Naive thymus-derived CD4-positive, alpha-beta T cell (primary cell): ENCODE measurements around the gene DNAJC16. TPM values are rescaled to one million over a fixed set of nuclear protein-coding genes. Genes with fewer than 3 reads are reported as not detected.

Experiments
- ATAC-seq: fragments of 150-1000 bp; cut with Tn5 transposase; 2 replicates; pipeline ENCODE4 v1.10.0; 2021; ENCODE audit warnings: mild to moderate bottlenecking, moderate library complexity
- CTCF ChIA-PET: fragments of 350-600 bp; sonication (Branson Sonifier 250); formaldehyde crosslinking; loops from one replicate; lab custom pipeline; 2021; ENCODE audit warnings: antibody characterized with exemption; lab: Charles Lee
- POLR2A ChIA-PET: fragments of 350-600 bp; sonication (Branson Sonifier 250); formaldehyde crosslinking; loops from one replicate; lab custom pipeline; 2021; ENCODE audit warnings: antibody characterized with exemption, inconsistent platforms; lab: Charles Lee
- DNase-seq, 9 donors: peaks; one replicate each; pipeline versions ENCODE4 v3.0.0 to v3.0.0-alpha.2; 2020 to 2022; ENCODE audit warnings: mixed read lengths in 1 of 9
- H3K27ac ChIP-seq: one replicate; pipeline ENCODE4 v1.7.0; 2013; ENCODE audit warnings: mild to moderate bottlenecking, low read depth, low read length, moderate library complexity
- H3K27me3 ChIP-seq, 2 donors: one replicate each; pipeline ENCODE4 v1.7.0; 2013; ENCODE audit warnings: low read length in 2 of 2, mild to moderate bottlenecking in 2 of 2, moderate library complexity in 2 of 2; ENCODE audit not compliant: control insufficient read depth in 2 of 2, insufficient read depth in 2 of 2
- H3K36me3 ChIP-seq, 3 experiments: 1 replicate in 2 of 3; 2 replicates in 1 of 3; pipeline ENCODE4 v1.7.0; 2013; ENCODE audit warnings: low read length in 3 of 3, mild to moderate bottlenecking in 3 of 3, moderate library complexity in 1 of 3; ENCODE audit not compliant: insufficient read depth in 3 of 3, control insufficient read depth in 2 of 3
- H3K4me1 ChIP-seq, 2 donors: one replicate each; pipeline ENCODE4 v1.7.0; 2013; ENCODE audit warnings: low read length in 2 of 2, mild to moderate bottlenecking in 2 of 2, moderate library complexity in 1 of 2; ENCODE audit not compliant: control insufficient read depth in 2 of 2, insufficient read depth in 2 of 2
- H3K4me3 ChIP-seq: 2 replicates; pipeline ENCODE4 v1.7.0; 2013; ENCODE audit warnings: mild to moderate bottlenecking, low read length
- H3K9me3 ChIP-seq, 3 experiments: 1 replicate in 2 of 3; 2 replicates in 1 of 3; pipeline ENCODE4 v1.7.0; 2013; ENCODE audit warnings: low read length in 3 of 3; ENCODE audit not compliant: control insufficient read depth in 2 of 3
- H3K27ac Mint-ChIP-seq, 9 donors: one replicate each; pipeline ENCODE4 v1.8.0; 2020 to 2022; ENCODE audit warnings: mixed read lengths in 9 of 9, mild to moderate bottlenecking in 8 of 9, moderate library complexity in 5 of 9, inconsistent platforms in 2 of 9
- H3K27me3 Mint-ChIP-seq, 5 donors: one replicate each; pipeline ENCODE4 v1.8.0; 2021 to 2022; ENCODE audit warnings: mixed read lengths in 5 of 5, mild to moderate bottlenecking in 1 of 5
- H3K36me3 Mint-ChIP-seq, 5 donors: one replicate each; pipeline ENCODE4 v1.8.0; 2020 to 2022; ENCODE audit warnings: mixed read lengths in 5 of 5, mild to moderate bottlenecking in 3 of 5, inconsistent platforms in 1 of 5
- H3K4me1 Mint-ChIP-seq, 7 donors: one replicate each; pipeline ENCODE4 v1.8.0; 2020 to 2022; ENCODE audit warnings: mixed read lengths in 7 of 7, mild to moderate bottlenecking in 3 of 7, inconsistent platforms in 1 of 7
- H3K4me3 Mint-ChIP-seq, 10 donors: one replicate each; pipeline ENCODE4 v1.8.0; 2020 to 2022; ENCODE audit warnings: mild to moderate bottlenecking in 10 of 10, mixed read lengths in 10 of 10, moderate library complexity in 6 of 10, inconsistent platforms in 2 of 10
- H3K9me3 Mint-ChIP-seq, 11 donors: one replicate each; pipeline ENCODE4 v1.8.0; 2020 to 2022; ENCODE audit warnings: mixed read lengths in 11 of 11, mild to moderate bottlenecking in 4 of 11, inconsistent platforms in 1 of 11, moderate library complexity in 1 of 11
- intact Hi-C, 2 donors: fragments of 100-400 bp; cut with micrococcal nuclease; formaldehyde crosslinking; loops; one replicate each; pipeline ENCODE4 v1.15.1; 2023
- polyA plus RNA-seq, 2 donors: library from polyadenylated mRNA; unstranded; fragments of 300-500 nt; fragmentation: Illumina TruSeq; gene quantifications; one replicate each; pipeline ENCODE4 v1.2.3, GENCODE V29; 2021
- total RNA-seq, 6 experiments: library from RNA in 5 of 6; stranded (reverse) in 5 of 6; gene quantifications; 1 replicate in 5 of 6; 2 replicates in 1 of 6; pipeline ENCODE4 v1.2.3 and lab custom pipeline; 2021 to 2026

The DNAJC16 gene
- total and polyA plus RNA-seq, 7 experiments from 2014 or later, result 9.6 to 29.4 (median 20.4) TPM

GRCh38 chr1:15620155-15620545 is 93.5 kb downstream of the DNAJC16 start:
- Histone ChIP-seq H3K4me3 (no peak overlapping the region), H3K4me1 (peaks cover 25 to 30% of the 10 kb centered on the region in 2 donors), H3K27ac (no peak overlapping the region), H3K27me3 (no peaks in the 10 kb centered on the region), H3K9me3 (no peaks in the 10 kb centered on the region), H3K36me3 (peaks cover 0 to 4% (median 0%) of the 10 kb centered on the region in 3 experiments)
- Mint-ChIP-seq H3K4me3 (peak overlapping the region; percentile 11 to 92 (median 58)), H3K27me3 (no peaks in the 10 kb centered on the region), H3K9me3 (no peaks in the 10 kb centered on the region), H3K4me1 (peaks cover 46 to 74% (median 58%) of the 10 kb centered on the region in 7 donors), H3K27ac (peak overlapping the region; percentile 7 to 88 (median 65)), H3K36me3 (peaks cover 0 to 3% (median 0%) of the 10 kb centered on the region in 5 donors)
- ATAC-seq (no peak), DNase-seq (no peak)
- ChIA-PET POLR2A (interaction anchor here (0.7 kb wide), 1 partner anchor 9 kb away, joined by 3 read pairs; no protein-coding TSS in a partner anchor), CTCF (no interaction called here)
- intact Hi-C loops, result no loop called here

GRCh38 chr1:15620902-15621682 is 94.4 kb downstream of the DNAJC16 start:
- H3K27ac Mint-ChIP-seq, result peak overlapping the region in 7 of 9 donors; percentile 18 to 88 (median 59)
- Histone ChIP-seq H3K9me3 (no peaks in the 10 kb centered on the region), H3K4me1 (peaks cover 25 to 30% of the 10 kb centered on the region in 2 donors), H3K27ac (no peak overlapping the region), H3K27me3 (no peaks in the 10 kb centered on the region), H3K4me3 (no peak overlapping the region), H3K36me3 (peaks cover 0 to 4% (median 0%) of the 10 kb centered on the region in 3 experiments)
- no peaks in the 10 kb centered on the region for H3K9me3 Mint-ChIP-seq
- peak overlapping the region in 7 of 10 donors; percentile 35 to 92 (median 61) for H3K4me3 Mint-ChIP-seq
- H3K4me1 Mint-ChIP-seq, result peaks cover 50 to 79% (median 65%) of the 10 kb centered on the region in 7 donors
- POLR2A ChIA-PET, result interaction anchor here (0.6 to 1.0 kb wide), 3 partner anchors 18 to 67 kb away, joined by 3 read pairs; no protein-coding TSS in a partner anchor
- ATAC-seq (no peak), DNase-seq (no peak)
- CTCF ChIA-PET, result no interaction called here
- intact Hi-C loops, result no loop called here
- H3K27me3 Mint-ChIP-seq, result no peaks in the 10 kb centered on the region
- peaks cover 0 to 5% (median 2%) of the 10 kb centered on the region in 5 donors for H3K36me3 Mint-ChIP-seq

GRCh38 chr1:15621975-15622374 is 95.3 kb downstream of the DNAJC16 start:
- POLR2A ChIA-PET, result interaction anchor here (0.7 to 1.0 kb wide), 2 partner anchors 48 to 67 kb away, joined by 3 read pairs; no protein-coding TSS in a partner anchor
- Mint-ChIP-seq H3K27me3 (no peaks in the 10 kb centered on the region), H3K4me3 (peak overlapping the region in 2 of 10 donors; percentile 3 to 43), H3K27ac (peak overlapping the region in 4 of 9 donors; percentile 46 to 88 (median 70)), H3K4me1 (peaks cover 48 to 79% (median 68%) of the 10 kb centered on the region in 7 donors), H3K36me3 (peaks cover 0 to 14% (median 6%) of the 10 kb centered on the region in 5 donors), H3K9me3 (no peaks in the 10 kb centered on the region)
- H3K4me1 ChIP-seq, result peaks cover 25% of the 10 kb centered on the region in 2 donors
- ATAC-seq, result no peak
- intact Hi-C loops, result no loop called here
- H3K27ac ChIP-seq, result no peak overlapping the region
- H3K9me3 ChIP-seq, result no peaks in the 10 kb centered on the region
- no peaks in the 10 kb centered on the region for H3K27me3 ChIP-seq
- CTCF ChIA-PET, result no interaction called here
- peaks cover 0 to 11% (median 0%) of the 10 kb centered on the region in 3 experiments for H3K36me3 ChIP-seq
- H3K4me3 ChIP-seq, result no peak overlapping the region
- no peak for DNase-seq

- H3K36me3 ChIP-seq, result peaks cover 0 to 17% (median 0%) of the 10 kb centered on the region in 3 experiments
- H3K4me1 ChIP-seq, result peaks cover 25% of the 10 kb centered on the region in 2 donors
- intact Hi-C loops, result no loop called here
- Mint-ChIP-seq H3K27me3 (no peaks in the 10 kb centered on the region), H3K9me3 (no peaks in the 10 kb centered on the region), H3K4me1 (peaks cover 48 to 84% (median 71%) of the 10 kb centered on the region in 7 donors), H3K27ac (peak overlapping the region in 8 of 9 donors; percentile 0 to 64 (median 16)), H3K36me3 (peaks cover 0 to 21% (median 6%) of the 10 kb centered on the region in 5 donors), H3K4me3 (peak overlapping the region in 3 of 10 donors; percentile 4 to 43 (median 21))
- CTCF ChIA-PET, result no interaction called here
- H3K9me3 ChIP-seq, result no peaks in the 10 kb centered on the region
- POLR2A ChIA-PET, result interaction anchor here (0.8 kb wide), 1 partner anchor 95 kb away, joined by 3 read pairs; no protein-coding TSS in a partner anchor
- no peaks in the 10 kb centered on the region for H3K27me3 ChIP-seq
- no peak overlapping the region for H3K4me3 ChIP-seq
- peak in 1 of 9 donors; percentile 13 for DNase-seq
- H3K27ac ChIP-seq, result no peak overlapping the region
- ATAC-seq, result no peak
These were observed 96.2 kb downstream of the DNAJC16 start for GRCh38 chr1:15622712-15623373.

- Histone ChIP-seq H3K9me3 (no peaks in the 10 kb centered on the region), H3K27me3 (no peaks in the 10 kb centered on the region), H3K27ac (no peak overlapping the region), H3K4me3 (no peak overlapping the region), H3K36me3 (peaks cover 0 to 22% (median 0%) of the 10 kb centered on the region in 3 experiments), H3K4me1 (peaks cover 23% of the 10 kb centered on the region in 2 donors)
- ATAC-seq, result no peak
- intact Hi-C loops, result no loop called here
- CTCF ChIA-PET, result no interaction called here
- no peak overlapping the region for H3K4me3 Mint-ChIP-seq
- peaks cover 0 to 24% (median 6%) of the 10 kb centered on the region in 5 donors for H3K36me3 Mint-ChIP-seq
- DNase-seq, result no peak
- H3K9me3 Mint-ChIP-seq, result no peaks in the 10 kb centered on the region
- peaks cover 48 to 79% (median 70%) of the 10 kb centered on the region in 7 donors for H3K4me1 Mint-ChIP-seq
- H3K27ac Mint-ChIP-seq, result no peak overlapping the region
- POLR2A ChIA-PET, result interaction anchor here (0.8 kb wide), 1 partner anchor 94 kb away, joined by 3 read pairs; no protein-coding TSS in a partner anchor
- no peaks in the 10 kb centered on the region for H3K27me3 Mint-ChIP-seq
These were observed 96.8 kb downstream of the DNAJC16 start for GRCh38 chr1:15623435-15623834.

GRCh38 chr1:15624133-15624714 is 97.6 kb downstream of the DNAJC16 start:
- H3K27me3 ChIP-seq, result no peaks in the 10 kb centered on the region
- Mint-ChIP-seq H3K27ac (peak overlapping the region in 3 of 9 donors; percentile 3 to 63 (median 49)), H3K4me1 (peaks cover 48 to 72% (median 65%) of the 10 kb centered on the region in 7 donors), H3K4me3 (peak overlapping the region in 1 of 10 donors; percentile 6), H3K9me3 (no peaks in the 10 kb centered on the region), H3K27me3 (no peaks in the 10 kb centered on the region), H3K36me3 (peaks cover 0 to 26% (median 12%) of the 10 kb centered on the region in 5 donors)
- CTCF ChIA-PET, result interaction anchor here (0.6 kb wide), 2 partner anchors 115 to 612 kb away, joined by 3 to 4 read pairs; no protein-coding TSS in a partner anchor
- H3K36me3 ChIP-seq, result peaks cover 0 to 28% (median 0%) of the 10 kb centered on the region in 3 experiments
- ATAC-seq (no peak), DNase-seq (no peak)
- H3K9me3 ChIP-seq, result no peaks in the 10 kb centered on the region
- peaks cover 16% of the 10 kb centered on the region in 2 donors for H3K4me1 ChIP-seq
- H3K4me3 ChIP-seq, result no peak overlapping the region
- no peak overlapping the region for H3K27ac ChIP-seq
- intact Hi-C loops, result no loop called here
- POLR2A ChIA-PET, result no interaction called here
